GM19324 (cell line): ENCODE results near the gene NR1I3.
A peak's percentile ranks its signal among the peaks of the same experiment; 100 is the strongest.

Source experiments
- ATAC-seq: cut with Tn5 transposase; IDR thresholded peaks from one replicate; pipeline ENCODE4 v1.9.1; 2021; ENCODE audit warnings: mild to moderate bottlenecking, moderate library complexity; ENCODE audit not compliant: unreplicated experiment, low FRiP score

NR1I3 gene

GRCh38 chr1:161197560-161198193 is 40.3 kb downstream of the NR1I3 start:
- no peak for ATAC-seq

GRCh38 chr1:161196521-161197451 is 41.2 kb downstream of the NR1I3 start:
- no peak for ATAC-seq

- ATAC-seq, result no peak
Measured at GRCh38 chr1:161196111-161196510, 41.9 kb downstream of the NR1I3 start.

GRCh38 chr1:161195171-161195570 is 42.8 kb downstream of the NR1I3 start:
- ATAC-seq, result no peak

GRCh38 chr1:161193561-161194235 is 44.3 kb downstream of the NR1I3 start:
- ATAC-seq, result no peak

GRCh38 chr1:161192476-161193465 is 45.2 kb downstream of the NR1I3 start:
- peak; percentile 53 for ATAC-seq

GRCh38 chr1:161191971-161192370 is 46.0 kb downstream of the NR1I3 start:
- ATAC-seq, result no peak

GRCh38 chr1:161190962-161191521 is 47.0 kb downstream of the NR1I3 start:
- no peak for ATAC-seq

- no peak for ATAC-seq
Measured at GRCh38 chr1:161189036-161189435, 49.0 kb downstream of the NR1I3 start.

GRCh38 chr1:161188381-161188780 is 49.6 kb downstream of the NR1I3 start:
- no peak for ATAC-seq

- no peak for ATAC-seq
Measured at GRCh38 chr1:161187311-161187710, 50.7 kb downstream of the NR1I3 start.

GRCh38 chr1:161185732-161186311 is 52.2 kb downstream of the NR1I3 start:
- ATAC-seq, result peak; percentile 15

GRCh38 chr1:161185282-161185682 is 52.7 kb downstream of the NR1I3 start:
- peak; percentile 75 for ATAC-seq

GRCh38 chr1:161182214-161182613 is 55.8 kb downstream of the NR1I3 start:
- peak; percentile 34 for ATAC-seq

- ATAC-seq, result no peak
Measured at GRCh38 chr1:161180639-161181038, 57.4 kb downstream of the NR1I3 start.

GRCh38 chr1:161179698-161180097 is 58.3 kb downstream of the NR1I3 start:
- no peak for ATAC-seq
